ENCODE measurements around the gene DDX17. TPM values are rescaled to one million over a fixed set of nuclear protein-coding genes. Genes with fewer than 3 reads are reported as not detected.

DDX17 gene
- total RNA-seq, 1 experiment from 2014 or later: 399 TPM

DNA sequence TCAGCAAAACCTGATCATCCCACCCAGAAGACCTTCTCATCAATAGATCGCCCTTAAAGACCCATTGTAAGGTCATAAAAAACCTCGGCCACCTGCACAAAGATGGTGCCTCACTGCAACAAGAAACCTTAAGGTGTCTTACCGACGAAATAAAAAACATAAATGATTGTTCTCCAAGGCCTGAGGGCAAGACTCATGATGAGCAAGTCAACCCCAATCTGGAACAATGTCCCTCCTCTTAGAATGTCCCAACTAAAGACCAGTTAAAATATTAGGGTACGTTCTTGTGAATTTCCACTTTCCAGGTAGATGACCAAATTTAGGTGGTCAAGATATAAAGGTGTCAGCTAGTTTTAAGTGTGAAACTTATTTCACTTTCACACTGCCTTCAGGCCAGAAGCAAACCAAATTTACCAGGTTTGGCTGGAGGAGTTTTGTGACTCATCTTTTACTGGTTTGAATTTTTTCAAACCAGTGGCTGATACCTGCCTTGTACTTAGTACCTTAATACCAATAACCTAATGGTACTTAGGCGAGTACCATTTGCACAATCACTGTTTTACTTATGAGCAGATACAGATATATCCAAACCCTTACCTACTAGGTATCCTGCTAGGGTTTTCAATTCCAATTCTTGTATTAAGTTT is 23.3 kb downstream of the DDX17 start (continued):
- TF ChIP-seq TEAD1 (CRISPR knock-in tag; IDR thresholded peaks at IDR 0.05) (no peak), JUN (CRISPR knock-in tag; IDR thresholded peaks at IDR 0.05) (no peak), NFATC4 (CRISPR knock-in tag; IDR thresholded peaks at IDR 0.05) (peak; percentile 82), ZNF232 (CRISPR knock-in tag; IDR thresholded peaks at IDR 0.05) (no peak), NR2C2 (CRISPR knock-in tag; IDR thresholded peaks at IDR 0.05) (no peak), OVOL2 (CRISPR knock-in tag; IDR thresholded peaks at IDR 0.05; ENCODE audit: borderline replicate concordance) (no peak), ZNF263 (CRISPR knock-in tag; IDR thresholded peaks at IDR 0.05; ENCODE audit: low read depth) (no peak), ZNF219 (CRISPR knock-in tag; IDR thresholded peaks at IDR 0.05; ENCODE audit: borderline replicate concordance) (no peak), TCF7 (CRISPR knock-in tag; IDR thresholded peaks at IDR 0.05; ENCODE audit: low read depth) (no peak), RELA (CRISPR knock-in tag; IDR thresholded peaks at IDR 0.05; ENCODE audit: borderline replicate concordance) (no peak), SMAD3 (CRISPR knock-in tag; IDR thresholded peaks at IDR 0.05; ENCODE audit: borderline replicate concordance) (no peak), ZNF671 (CRISPR knock-in tag; IDR thresholded peaks at IDR 0.05) (peak; percentile 83), GTF2I (CRISPR knock-in tag; conservative IDR thresholded peaks at IDR 0.05) (no peak), HMGA2 (CRISPR knock-in tag; IDR thresholded peaks at IDR 0.05) (no peak), ZNF416 (CRISPR knock-in tag; IDR thresholded peaks at IDR 0.05) (0 out of 2 replicates have a peak, but pooled peaks have one; percentile 15), ETV6 (CRISPR knock-in tag; IDR thresholded peaks at IDR 0.05) (no peak)
- TF ChIP-seq, protein P1, sequence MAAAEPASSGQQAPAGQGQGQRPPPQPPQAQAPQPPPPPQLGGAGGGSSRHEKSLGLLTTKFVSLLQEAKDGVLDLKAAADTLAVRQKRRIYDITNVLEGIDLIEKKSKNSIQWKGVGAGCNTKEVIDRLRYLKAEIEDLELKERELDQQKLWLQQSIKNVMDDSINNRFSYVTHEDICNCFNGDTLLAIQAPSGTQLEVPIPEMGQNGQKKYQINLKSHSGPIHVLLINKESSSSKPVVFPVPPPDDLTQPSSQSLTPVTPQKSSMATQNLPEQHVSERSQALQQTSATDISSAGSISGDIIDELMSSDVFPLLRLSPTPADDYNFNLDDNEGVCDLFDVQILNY (CRISPR knock-in tag; IDR thresholded peaks at IDR 0.05): no peak
- TF ChIP-seq, protein P2, sequence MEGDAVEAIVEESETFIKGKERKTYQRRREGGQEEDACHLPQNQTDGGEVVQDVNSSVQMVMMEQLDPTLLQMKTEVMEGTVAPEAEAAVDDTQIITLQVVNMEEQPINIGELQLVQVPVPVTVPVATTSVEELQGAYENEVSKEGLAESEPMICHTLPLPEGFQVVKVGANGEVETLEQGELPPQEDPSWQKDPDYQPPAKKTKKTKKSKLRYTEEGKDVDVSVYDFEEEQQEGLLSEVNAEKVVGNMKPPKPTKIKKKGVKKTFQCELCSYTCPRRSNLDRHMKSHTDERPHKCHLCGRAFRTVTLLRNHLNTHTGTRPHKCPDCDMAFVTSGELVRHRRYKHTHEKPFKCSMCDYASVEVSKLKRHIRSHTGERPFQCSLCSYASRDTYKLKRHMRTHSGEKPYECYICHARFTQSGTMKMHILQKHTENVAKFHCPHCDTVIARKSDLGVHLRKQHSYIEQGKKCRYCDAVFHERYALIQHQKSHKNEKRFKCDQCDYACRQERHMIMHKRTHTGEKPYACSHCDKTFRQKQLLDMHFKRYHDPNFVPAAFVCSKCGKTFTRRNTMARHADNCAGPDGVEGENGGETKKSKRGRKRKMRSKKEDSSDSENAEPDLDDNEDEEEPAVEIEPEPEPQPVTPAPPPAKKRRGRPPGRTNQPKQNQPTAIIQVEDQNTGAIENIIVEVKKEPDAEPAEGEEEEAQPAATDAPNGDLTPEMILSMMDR (IDR thresholded peaks at IDR 0.05): no peak
- TF ChIP-seq, protein P3, sequence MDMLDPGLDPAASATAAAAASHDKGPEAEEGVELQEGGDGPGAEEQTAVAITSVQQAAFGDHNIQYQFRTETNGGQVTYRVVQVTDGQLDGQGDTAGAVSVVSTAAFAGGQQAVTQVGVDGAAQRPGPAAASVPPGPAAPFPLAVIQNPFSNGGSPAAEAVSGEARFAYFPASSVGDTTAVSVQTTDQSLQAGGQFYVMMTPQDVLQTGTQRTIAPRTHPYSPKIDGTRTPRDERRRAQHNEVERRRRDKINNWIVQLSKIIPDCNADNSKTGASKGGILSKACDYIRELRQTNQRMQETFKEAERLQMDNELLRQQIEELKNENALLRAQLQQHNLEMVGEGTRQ (CRISPR knock-in tag; IDR thresholded peaks at IDR 0.05): no peak
- TF ChIP-seq, protein P4, sequence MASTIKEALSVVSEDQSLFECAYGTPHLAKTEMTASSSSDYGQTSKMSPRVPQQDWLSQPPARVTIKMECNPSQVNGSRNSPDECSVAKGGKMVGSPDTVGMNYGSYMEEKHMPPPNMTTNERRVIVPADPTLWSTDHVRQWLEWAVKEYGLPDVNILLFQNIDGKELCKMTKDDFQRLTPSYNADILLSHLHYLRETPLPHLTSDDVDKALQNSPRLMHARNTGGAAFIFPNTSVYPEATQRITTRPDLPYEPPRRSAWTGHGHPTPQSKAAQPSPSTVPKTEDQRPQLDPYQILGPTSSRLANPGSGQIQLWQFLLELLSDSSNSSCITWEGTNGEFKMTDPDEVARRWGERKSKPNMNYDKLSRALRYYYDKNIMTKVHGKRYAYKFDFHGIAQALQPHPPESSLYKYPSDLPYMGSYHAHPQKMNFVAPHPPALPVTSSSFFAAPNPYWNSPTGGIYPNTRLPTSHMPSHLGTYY (CRISPR knock-in tag; IDR thresholded peaks at IDR 0.05): no peak; the same call in 1 of the 2 replicates
- TF ChIP-seq, protein P5, sequence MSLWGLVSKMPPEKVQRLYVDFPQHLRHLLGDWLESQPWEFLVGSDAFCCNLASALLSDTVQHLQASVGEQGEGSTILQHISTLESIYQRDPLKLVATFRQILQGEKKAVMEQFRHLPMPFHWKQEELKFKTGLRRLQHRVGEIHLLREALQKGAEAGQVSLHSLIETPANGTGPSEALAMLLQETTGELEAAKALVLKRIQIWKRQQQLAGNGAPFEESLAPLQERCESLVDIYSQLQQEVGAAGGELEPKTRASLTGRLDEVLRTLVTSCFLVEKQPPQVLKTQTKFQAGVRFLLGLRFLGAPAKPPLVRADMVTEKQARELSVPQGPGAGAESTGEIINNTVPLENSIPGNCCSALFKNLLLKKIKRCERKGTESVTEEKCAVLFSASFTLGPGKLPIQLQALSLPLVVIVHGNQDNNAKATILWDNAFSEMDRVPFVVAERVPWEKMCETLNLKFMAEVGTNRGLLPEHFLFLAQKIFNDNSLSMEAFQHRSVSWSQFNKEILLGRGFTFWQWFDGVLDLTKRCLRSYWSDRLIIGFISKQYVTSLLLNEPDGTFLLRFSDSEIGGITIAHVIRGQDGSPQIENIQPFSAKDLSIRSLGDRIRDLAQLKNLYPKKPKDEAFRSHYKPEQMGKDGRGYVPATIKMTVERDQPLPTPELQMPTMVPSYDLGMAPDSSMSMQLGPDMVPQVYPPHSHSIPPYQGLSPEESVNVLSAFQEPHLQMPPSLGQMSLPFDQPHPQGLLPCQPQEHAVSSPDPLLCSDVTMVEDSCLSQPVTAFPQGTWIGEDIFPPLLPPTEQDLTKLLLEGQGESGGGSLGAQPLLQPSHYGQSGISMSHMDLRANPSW (CRISPR knock-in tag; conservative IDR thresholded peaks at IDR 0.05; ENCODE audit: low read depth): no peak
- TF ChIP-seq, protein P6, sequence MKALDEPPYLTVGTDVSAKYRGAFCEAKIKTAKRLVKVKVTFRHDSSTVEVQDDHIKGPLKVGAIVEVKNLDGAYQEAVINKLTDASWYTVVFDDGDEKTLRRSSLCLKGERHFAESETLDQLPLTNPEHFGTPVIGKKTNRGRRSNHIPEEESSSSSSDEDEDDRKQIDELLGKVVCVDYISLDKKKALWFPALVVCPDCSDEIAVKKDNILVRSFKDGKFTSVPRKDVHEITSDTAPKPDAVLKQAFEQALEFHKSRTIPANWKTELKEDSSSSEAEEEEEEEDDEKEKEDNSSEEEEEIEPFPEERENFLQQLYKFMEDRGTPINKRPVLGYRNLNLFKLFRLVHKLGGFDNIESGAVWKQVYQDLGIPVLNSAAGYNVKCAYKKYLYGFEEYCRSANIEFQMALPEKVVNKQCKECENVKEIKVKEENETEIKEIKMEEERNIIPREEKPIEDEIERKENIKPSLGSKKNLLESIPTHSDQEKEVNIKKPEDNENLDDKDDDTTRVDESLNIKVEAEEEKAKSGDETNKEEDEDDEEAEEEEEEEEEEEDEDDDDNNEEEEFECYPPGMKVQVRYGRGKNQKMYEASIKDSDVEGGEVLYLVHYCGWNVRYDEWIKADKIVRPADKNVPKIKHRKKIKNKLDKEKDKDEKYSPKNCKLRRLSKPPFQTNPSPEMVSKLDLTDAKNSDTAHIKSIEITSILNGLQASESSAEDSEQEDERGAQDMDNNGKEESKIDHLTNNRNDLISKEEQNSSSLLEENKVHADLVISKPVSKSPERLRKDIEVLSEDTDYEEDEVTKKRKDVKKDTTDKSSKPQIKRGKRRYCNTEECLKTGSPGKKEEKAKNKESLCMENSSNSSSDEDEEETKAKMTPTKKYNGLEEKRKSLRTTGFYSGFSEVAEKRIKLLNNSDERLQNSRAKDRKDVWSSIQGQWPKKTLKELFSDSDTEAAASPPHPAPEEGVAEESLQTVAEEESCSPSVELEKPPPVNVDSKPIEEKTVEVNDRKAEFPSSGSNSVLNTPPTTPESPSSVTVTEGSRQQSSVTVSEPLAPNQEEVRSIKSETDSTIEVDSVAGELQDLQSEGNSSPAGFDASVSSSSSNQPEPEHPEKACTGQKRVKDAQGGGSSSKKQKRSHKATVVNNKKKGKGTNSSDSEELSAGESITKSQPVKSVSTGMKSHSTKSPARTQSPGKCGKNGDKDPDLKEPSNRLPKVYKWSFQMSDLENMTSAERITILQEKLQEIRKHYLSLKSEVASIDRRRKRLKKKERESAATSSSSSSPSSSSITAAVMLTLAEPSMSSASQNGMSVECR (CRISPR knock-in tag; IDR thresholded peaks at IDR 0.05; ENCODE audit: borderline replicate concordance): no peak
- TF ChIP-seq, protein P7, sequence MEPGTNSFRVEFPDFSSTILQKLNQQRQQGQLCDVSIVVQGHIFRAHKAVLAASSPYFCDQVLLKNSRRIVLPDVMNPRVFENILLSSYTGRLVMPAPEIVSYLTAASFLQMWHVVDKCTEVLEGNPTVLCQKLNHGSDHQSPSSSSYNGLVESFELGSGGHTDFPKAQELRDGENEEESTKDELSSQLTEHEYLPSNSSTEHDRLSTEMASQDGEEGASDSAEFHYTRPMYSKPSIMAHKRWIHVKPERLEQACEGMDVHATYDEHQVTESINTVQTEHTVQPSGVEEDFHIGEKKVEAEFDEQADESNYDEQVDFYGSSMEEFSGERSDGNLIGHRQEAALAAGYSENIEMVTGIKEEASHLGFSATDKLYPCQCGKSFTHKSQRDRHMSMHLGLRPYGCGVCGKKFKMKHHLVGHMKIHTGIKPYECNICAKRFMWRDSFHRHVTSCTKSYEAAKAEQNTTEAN (CRISPR knock-in tag; IDR thresholded peaks at IDR 0.05): no peak
- TF ChIP-seq, protein P8, sequence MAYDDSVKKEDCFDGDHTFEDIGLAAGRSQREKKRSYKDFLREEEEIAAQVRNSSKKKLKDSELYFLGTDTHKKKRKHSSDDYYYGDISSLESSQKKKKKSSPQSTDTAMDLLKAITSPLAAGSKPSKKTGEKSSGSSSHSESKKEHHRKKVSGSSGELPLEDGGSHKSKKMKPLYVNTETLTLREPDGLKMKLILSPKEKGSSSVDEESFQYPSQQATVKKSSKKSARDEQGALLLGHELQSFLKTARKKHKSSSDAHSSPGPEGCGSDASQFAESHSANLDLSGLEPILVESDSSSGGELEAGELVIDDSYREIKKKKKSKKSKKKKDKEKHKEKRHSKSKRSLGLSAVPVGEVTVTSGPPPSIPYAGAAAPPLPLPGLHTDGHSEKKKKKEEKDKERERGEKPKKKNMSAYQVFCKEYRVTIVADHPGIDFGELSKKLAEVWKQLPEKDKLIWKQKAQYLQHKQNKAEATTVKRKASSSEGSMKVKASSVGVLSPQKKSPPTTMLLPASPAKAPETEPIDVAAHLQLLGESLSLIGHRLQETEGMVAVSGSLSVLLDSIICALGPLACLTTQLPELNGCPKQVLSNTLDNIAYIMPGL (CRISPR knock-in tag; IDR thresholded peaks at IDR 0.05): no peak
- TF ChIP-seq, protein P9, sequence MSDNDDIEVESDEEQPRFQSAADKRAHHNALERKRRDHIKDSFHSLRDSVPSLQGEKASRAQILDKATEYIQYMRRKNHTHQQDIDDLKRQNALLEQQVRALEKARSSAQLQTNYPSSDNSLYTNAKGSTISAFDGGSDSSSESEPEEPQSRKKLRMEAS (CRISPR knock-in tag; IDR thresholded peaks at IDR 0.05): no peak

Measured in WTC11 (cell line).